ENCODE data around the gene PLCXD3.
"Not testable (repeated sequence)": the region's sequence is repeated elsewhere in the genome, so short reads cannot be mapped to it uniquely, and the experiment has no call there.

Gene PLCXD3

GRCh38 chr5:41508186-41508585 is 2.2 kb downstream of the PLCXD3 start:
- no peaks in the 10 kb centered on the region for H3K9me3 ChIP-seq
- DNase-seq = no peak

GRCh38 chr5:41507501-41507900 is 2.9 kb downstream of the PLCXD3 start:
- no peaks in the 10 kb centered on the region for H3K9me3 ChIP-seq
- no peaks in the 10 kb centered on the region for H3K27me3 ChIP-seq
- peaks cover 30% of the 10 kb centered on the region for H3K4me1 ChIP-seq
- TF ChIP-seq CTCF (IDR thresholded peaks at IDR 0.05; ENCODE audit: low read depth, low read length) = no peak
- DNase-seq = no peak
- no peaks in the 10 kb centered on the region for H3K36me3 ChIP-seq
- no peak overlapping the region for H3K4me3 ChIP-seq (ENCODE audit: low read depth, low read length)

More at GRCh38 chr5:41508186-41508585, 2.2 kb downstream of the PLCXD3 start:
- Histone ChIP-seq H3K4me3 (ENCODE audit: low read depth, low read length) (peak overlapping the region; percentile 2; the same call in 1 of the 2 replicates), H3K4me1 (peaks cover 26% of the 10 kb centered on the region), H3K36me3 (no peaks in the 10 kb centered on the region), H3K27me3 (no peaks in the 10 kb centered on the region)
- TF ChIP-seq CTCF (IDR thresholded peaks at IDR 0.05; ENCODE audit: low read depth, low read length) = no peak

- TF ChIP-seq CTCF (IDR thresholded peaks at IDR 0.05; ENCODE audit: low read depth, low read length) = no peak
- no peak overlapping the region for H3K4me3 ChIP-seq (ENCODE audit: low read depth, low read length)
- H3K4me1 ChIP-seq = peaks cover 30% of the 10 kb centered on the region
- peak; percentile 20 for DNase-seq
- no peaks in the 10 kb centered on the region for H3K36me3 ChIP-seq
- H3K27me3 ChIP-seq = no peaks in the 10 kb centered on the region
- H3K9me3 ChIP-seq = no peaks in the 10 kb centered on the region
Measured at GRCh38 chr5:41503860-41504259, 6.5 kb downstream of the PLCXD3 start.

- Histone ChIP-seq H3K27me3 (no peaks in the 10 kb centered on the region), H3K4me3 (ENCODE audit: low read depth, low read length) (no peak overlapping the region), H3K36me3 (no peaks in the 10 kb centered on the region), H3K9me3 (no peaks in the 10 kb centered on the region), H3K4me1 (peaks cover 26% of the 10 kb centered on the region)
- peak; percentile 22 for DNase-seq
- no peak for TF ChIP-seq CTCF (IDR thresholded peaks at IDR 0.05; ENCODE audit: low read depth, low read length)
Measured at GRCh38 chr5:41503310-41503709, 7.1 kb downstream of the PLCXD3 start.

GRCh38 chr5:41493490-41494126 is 16.8 kb downstream of the PLCXD3 start:
- not testable (repeated sequence) for H3K9me3 ChIP-seq; H3K4me1 ChIP-seq; DNase-seq; H3K4me3 ChIP-seq (ENCODE audit: low read depth, low read length); H3K27me3 ChIP-seq; H3K36me3 ChIP-seq

- Histone ChIP-seq H3K27me3 (no peaks in the 10 kb centered on the region), H3K9me3 (no peaks in the 10 kb centered on the region), H3K4me3 (ENCODE audit: low read depth, low read length) (no peak overlapping the region), H3K4me1 (no peaks in the 10 kb centered on the region), H3K36me3 (no peaks in the 10 kb centered on the region)
- TF ChIP-seq CTCF (IDR thresholded peaks at IDR 0.05; ENCODE audit: low read depth, low read length) = no peak
- DNase-seq = no peak
Measured at GRCh38 chr5:41485533-41485932, 24.9 kb downstream of the PLCXD3 start.
